Measurements from ENCODE around the gene KIAA2012.

DNA sequence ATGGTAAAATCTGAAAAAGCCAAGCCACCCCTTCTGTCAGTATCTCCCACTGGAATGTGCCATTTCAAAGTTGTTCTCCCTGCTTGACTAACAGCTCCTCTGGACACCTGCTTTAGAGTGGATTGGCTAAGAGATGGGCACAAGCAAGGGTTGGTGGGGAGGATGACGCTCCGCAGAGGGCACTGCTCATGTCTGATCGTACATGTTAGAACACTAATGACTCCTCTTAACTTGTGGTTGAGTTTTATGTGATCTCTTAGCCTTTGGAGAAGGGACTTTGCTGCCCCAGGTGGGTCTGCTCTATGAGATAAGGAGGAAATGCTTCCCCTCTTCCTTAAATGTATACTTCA lies 8.2 kb upstream of the KIAA2012 start:
- TF ChIP-seq, protein P1, sequence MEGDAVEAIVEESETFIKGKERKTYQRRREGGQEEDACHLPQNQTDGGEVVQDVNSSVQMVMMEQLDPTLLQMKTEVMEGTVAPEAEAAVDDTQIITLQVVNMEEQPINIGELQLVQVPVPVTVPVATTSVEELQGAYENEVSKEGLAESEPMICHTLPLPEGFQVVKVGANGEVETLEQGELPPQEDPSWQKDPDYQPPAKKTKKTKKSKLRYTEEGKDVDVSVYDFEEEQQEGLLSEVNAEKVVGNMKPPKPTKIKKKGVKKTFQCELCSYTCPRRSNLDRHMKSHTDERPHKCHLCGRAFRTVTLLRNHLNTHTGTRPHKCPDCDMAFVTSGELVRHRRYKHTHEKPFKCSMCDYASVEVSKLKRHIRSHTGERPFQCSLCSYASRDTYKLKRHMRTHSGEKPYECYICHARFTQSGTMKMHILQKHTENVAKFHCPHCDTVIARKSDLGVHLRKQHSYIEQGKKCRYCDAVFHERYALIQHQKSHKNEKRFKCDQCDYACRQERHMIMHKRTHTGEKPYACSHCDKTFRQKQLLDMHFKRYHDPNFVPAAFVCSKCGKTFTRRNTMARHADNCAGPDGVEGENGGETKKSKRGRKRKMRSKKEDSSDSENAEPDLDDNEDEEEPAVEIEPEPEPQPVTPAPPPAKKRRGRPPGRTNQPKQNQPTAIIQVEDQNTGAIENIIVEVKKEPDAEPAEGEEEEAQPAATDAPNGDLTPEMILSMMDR (IDR thresholded peaks at IDR 0.05; ENCODE audit: insufficient read depth, low read length): no peak
- TF ChIP-seq POLR2AphosphoS5 (IDR thresholded peaks at IDR 0.05; ENCODE audit: low read depth) (no peak), SPI1 (IDR thresholded peaks at IDR 0.05; ENCODE audit: borderline replicate concordance, low read depth) (no peak)
- TF ChIP-seq, protein P2, sequence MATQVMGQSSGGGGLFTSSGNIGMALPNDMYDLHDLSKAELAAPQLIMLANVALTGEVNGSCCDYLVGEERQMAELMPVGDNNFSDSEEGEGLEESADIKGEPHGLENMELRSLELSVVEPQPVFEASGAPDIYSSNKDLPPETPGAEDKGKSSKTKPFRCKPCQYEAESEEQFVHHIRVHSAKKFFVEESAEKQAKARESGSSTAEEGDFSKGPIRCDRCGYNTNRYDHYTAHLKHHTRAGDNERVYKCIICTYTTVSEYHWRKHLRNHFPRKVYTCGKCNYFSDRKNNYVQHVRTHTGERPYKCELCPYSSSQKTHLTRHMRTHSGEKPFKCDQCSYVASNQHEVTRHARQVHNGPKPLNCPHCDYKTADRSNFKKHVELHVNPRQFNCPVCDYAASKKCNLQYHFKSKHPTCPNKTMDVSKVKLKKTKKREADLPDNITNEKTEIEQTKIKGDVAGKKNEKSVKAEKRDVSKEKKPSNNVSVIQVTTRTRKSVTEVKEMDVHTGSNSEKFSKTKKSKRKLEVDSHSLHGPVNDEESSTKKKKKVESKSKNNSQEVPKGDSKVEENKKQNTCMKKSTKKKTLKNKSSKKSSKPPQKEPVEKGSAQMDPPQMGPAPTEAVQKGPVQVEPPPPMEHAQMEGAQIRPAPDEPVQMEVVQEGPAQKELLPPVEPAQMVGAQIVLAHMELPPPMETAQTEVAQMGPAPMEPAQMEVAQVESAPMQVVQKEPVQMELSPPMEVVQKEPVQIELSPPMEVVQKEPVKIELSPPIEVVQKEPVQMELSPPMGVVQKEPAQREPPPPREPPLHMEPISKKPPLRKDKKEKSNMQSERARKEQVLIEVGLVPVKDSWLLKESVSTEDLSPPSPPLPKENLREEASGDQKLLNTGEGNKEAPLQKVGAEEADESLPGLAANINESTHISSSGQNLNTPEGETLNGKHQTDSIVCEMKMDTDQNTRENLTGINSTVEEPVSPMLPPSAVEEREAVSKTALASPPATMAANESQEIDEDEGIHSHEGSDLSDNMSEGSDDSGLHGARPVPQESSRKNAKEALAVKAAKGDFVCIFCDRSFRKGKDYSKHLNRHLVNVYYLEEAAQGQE (IDR thresholded peaks at IDR 0.05; ENCODE audit: insufficient replicate concordance, low read depth): no peak

All from HL-60 (cell line).